ENCODE data around the gene MEIS1. TPM values are rescaled to one million over a fixed set of nuclear protein-coding genes. Genes with fewer than 3 reads are reported as not detected.

Gene MEIS1
- total RNA-seq, 1 donor from 2014 or later: 61.8 TPM

- peak; percentile 45 for DNase-seq (ENCODE audit: low spot score)
Measured at GRCh38 chr2:66443979-66444861, 9.3 kb downstream of the MEIS1 start.

GRCh38 chr2:66445076-66445924 is 10.4 kb downstream of the MEIS1 start:
- no peak for DNase-seq (ENCODE audit: low spot score)

GRCh38 chr2:66445925-66446871 is 11.3 kb downstream of the MEIS1 start:
- no peak for DNase-seq (ENCODE audit: low spot score)

GRCh38 chr2:66446941-66447340 is 12.0 kb downstream of the MEIS1 start:
- DNase-seq (ENCODE audit: low spot score): no peak

GRCh38 chr2:66447677-66448076 is 12.8 kb downstream of the MEIS1 start:
- DNase-seq (ENCODE audit: low spot score): no peak

- DNase-seq (ENCODE audit: low spot score): no peak
Measured at GRCh38 chr2:66448136-66448991, 13.4 kb downstream of the MEIS1 start.

GRCh38 chr2:66452214-66452613 is 17.3 kb downstream of the MEIS1 start:
- no peak for DNase-seq (ENCODE audit: low spot score)

GRCh38 chr2:66452917-66453316 is 18.0 kb downstream of the MEIS1 start:
- DNase-seq (ENCODE audit: low spot score): no peak

GRCh38 chr2:66455490-66455889 is 20.6 kb downstream of the MEIS1 start:
- DNase-seq (ENCODE audit: low spot score): no peak

- DNase-seq (ENCODE audit: low spot score): no peak
Measured at GRCh38 chr2:66456183-66457041, 21.5 kb downstream of the MEIS1 start.

GRCh38 chr2:66457545-66457944 is 22.6 kb downstream of the MEIS1 start:
- no peak for DNase-seq (ENCODE audit: low spot score)

- DNase-seq (ENCODE audit: low spot score): no peak
Measured at GRCh38 chr2:66460031-66460430, 25.1 kb downstream of the MEIS1 start.

- DNase-seq (ENCODE audit: low spot score): no peak
Measured at GRCh38 chr2:66461001-66461663, 26.2 kb downstream of the MEIS1 start.

GRCh38 chr2:66461664-66462500 is 27.0 kb downstream of the MEIS1 start:
- no peak for DNase-seq (ENCODE audit: low spot score)

GRCh38 chr2:66462501-66462825 is 27.5 kb downstream of the MEIS1 start:
- DNase-seq (ENCODE audit: low spot score): no peak

- DNase-seq (ENCODE audit: low spot score): no peak
Measured at GRCh38 chr2:66463206-66463755, 28.4 kb downstream of the MEIS1 start.

- DNase-seq (ENCODE audit: low spot score): no peak
Measured at GRCh38 chr2:66464930-66465637, 30.2 kb downstream of the MEIS1 start.
